Activated CD4-positive, alpha-beta memory T cell treated with anti-CD3 and anti-CD28 coated beads for 36 hours (primary cell): Measurements from ENCODE around the gene ACOX2. TPM values are rescaled to one million over a fixed set of nuclear protein-coding genes. Genes with fewer than 3 reads are reported as not detected.
A peak's percentile ranks its signal among the peaks of the same experiment; 100 is the strongest.

Source experiments
- CTCF ChIA-PET: fragments of 350-600 bp; sonication (Branson Sonifier 250); formaldehyde crosslinking; loops from one replicate; lab custom pipeline; 2021; ENCODE audit warnings: antibody characterized with exemption, inconsistent platforms; lab: Charles Lee
- POLR2A ChIA-PET: fragments of 350-600 bp; sonication (Branson Sonifier 250); formaldehyde crosslinking; loops from one replicate; lab custom pipeline; 2021; ENCODE audit warnings: antibody characterized with exemption; lab: Charles Lee
- DNase-seq: peaks from one replicate; pipeline ENCODE4 v3.0.0-alpha.2; 2020
- H3K27ac Mint-ChIP-seq: one replicate; pipeline ENCODE4 v1.8.0; 2021; ENCODE audit warnings: mixed read lengths
- H3K27me3 Mint-ChIP-seq: one replicate; pipeline ENCODE4 v1.8.0; 2021; ENCODE audit warnings: mixed read lengths
- H3K36me3 Mint-ChIP-seq: one replicate; pipeline ENCODE4 v1.8.0; 2021; ENCODE audit warnings: mixed read lengths
- H3K4me1 Mint-ChIP-seq: one replicate; pipeline ENCODE4 v1.8.0; 2021; ENCODE audit warnings: low read depth, mixed read lengths
- H3K4me3 Mint-ChIP-seq: one replicate; pipeline ENCODE4 v1.8.0; 2021; ENCODE audit warnings: mild to moderate bottlenecking, mixed read lengths
- H3K9me3 Mint-ChIP-seq: one replicate; pipeline ENCODE4 v1.8.0; 2021; ENCODE audit warnings: mixed read lengths
- intact Hi-C: fragments of 100-400 bp; cut with micrococcal nuclease; formaldehyde crosslinking; loops from one replicate; pipeline ENCODE4 v1.15.1; 2023
- total RNA-seq, 2 experiments: library from RNA; stranded (reverse); gene quantifications; one replicate each; pipeline ENCODE4 v1.2.3, GENCODE V29; 2021

ACOX2 gene
- total RNA-seq, 2 experiments from 2014 or later, result not detected

GRCh38 chr3:58480309-58480708, 56.7 kb downstream of the ACOX2 start:
- CTCF ChIA-PET, result no interaction called here
- intact Hi-C loops, result no loop called here
- POLR2A ChIA-PET, result no interaction called here
- no peak overlapping the region for H3K27ac Mint-ChIP-seq
- no peaks in the 10 kb centered on the region for H3K36me3 Mint-ChIP-seq
- H3K4me3 Mint-ChIP-seq, result no peak overlapping the region
- peaks cover under 1% of the 10 kb centered on the region for H3K4me1 Mint-ChIP-seq
- H3K9me3 Mint-ChIP-seq, result no peaks in the 10 kb centered on the region
- no peaks in the 10 kb centered on the region for H3K27me3 Mint-ChIP-seq
- DNase-seq, result no peak

- Mint-ChIP-seq H3K4me3 (no peak overlapping the region), H3K9me3 (no peaks in the 10 kb centered on the region), H3K4me1 (peaks cover 15% of the 10 kb centered on the region), H3K27me3 (no peaks in the 10 kb centered on the region), H3K36me3 (no peaks in the 10 kb centered on the region), H3K27ac (no peak overlapping the region)
- DNase-seq, result no peak
- ChIA-PET POLR2A (no interaction called here), CTCF (no interaction called here)
- intact Hi-C loops, result loop anchor here (10.0 kb wide), 1 partner anchor 976 kb away; no protein-coding TSS in a partner anchor
Observed at GRCh38 chr3:58478781-58479180, 58.2 kb downstream of the ACOX2 start.

DNA sequence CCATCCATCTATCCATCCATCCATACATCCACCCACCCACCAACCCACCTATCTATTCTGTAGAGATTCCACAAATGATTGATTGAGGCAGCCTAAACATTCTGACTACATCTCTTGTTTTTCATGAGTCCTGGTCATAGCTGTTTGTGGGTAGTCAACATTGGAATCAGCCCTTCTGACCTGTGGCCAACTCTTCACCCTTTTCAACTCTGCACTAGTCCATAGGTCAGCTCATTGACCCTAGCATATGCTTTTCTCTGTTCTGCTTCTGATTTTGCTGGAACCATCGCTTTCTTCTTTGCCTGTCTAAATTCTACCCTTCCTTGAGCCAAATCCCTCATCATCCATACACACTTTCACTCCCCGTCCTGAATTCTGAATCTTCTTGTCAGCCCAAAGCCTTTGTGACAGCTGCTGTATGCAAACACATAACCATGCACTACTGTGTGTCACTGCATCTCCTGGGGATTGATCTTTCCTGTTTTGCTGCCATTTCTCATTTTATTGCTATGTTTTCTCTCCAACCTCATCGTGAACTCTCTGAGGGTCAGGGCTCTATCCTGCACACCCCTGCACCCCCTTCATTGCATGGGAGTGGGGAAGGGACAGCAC, 61.9 kb downstream of the ACOX2 start:
- H3K4me1 Mint-ChIP-seq, result peaks cover 34% of the 10 kb centered on the region
- no peaks in the 10 kb centered on the region for H3K27me3 Mint-ChIP-seq
- no peaks in the 10 kb centered on the region for H3K9me3 Mint-ChIP-seq
- CTCF ChIA-PET, result interaction anchor here (1.3 to 4.2 kb wide), 2 partner anchors 11 to 54 kb away, joined by 3 to 17 read pairs; no protein-coding TSS in a partner anchor
- no peak overlapping the region for H3K4me3 Mint-ChIP-seq
- intact Hi-C loops, result loop anchor here (10.0 kb wide), 1 partner anchor 980 kb away; no protein-coding TSS in a partner anchor
- no peak overlapping the region for H3K27ac Mint-ChIP-seq
- no peaks in the 10 kb centered on the region for H3K36me3 Mint-ChIP-seq
- POLR2A ChIA-PET, result no interaction called here
- DNase-seq, result no peak

DNA sequence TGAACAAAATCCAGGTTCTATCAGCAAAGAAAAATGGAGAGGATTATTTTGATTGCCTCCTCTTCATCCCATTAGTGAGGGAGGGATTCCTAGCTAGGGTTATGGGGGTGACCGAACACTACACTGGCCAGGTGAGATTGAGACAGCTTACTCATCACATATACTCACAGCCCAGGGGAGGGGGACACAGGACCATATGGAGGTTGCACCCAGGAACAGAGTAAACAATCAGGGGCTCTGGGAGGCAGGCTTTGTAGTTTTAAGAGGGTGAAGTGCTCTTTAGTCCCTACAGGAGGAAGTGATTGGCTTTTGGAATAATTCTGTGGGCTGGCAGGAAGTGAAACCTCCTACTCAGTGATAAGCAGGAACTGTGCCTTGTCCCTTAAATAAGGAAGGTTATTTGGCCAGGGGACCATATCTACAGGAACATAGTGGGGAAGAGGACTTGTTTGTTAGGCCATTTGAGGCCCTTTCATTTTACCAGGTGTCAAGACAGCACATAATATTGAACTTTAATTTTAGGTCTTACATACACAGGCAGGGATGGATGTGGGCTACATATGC, 62.6 kb downstream of the ACOX2 start:
- ChIA-PET CTCF (interaction anchor here (0.6 to 4.2 kb wide), 4 partner anchors 10 to 245 kb away, joined by 3 to 17 read pairs (median 7); partner anchors contain the start of gene KCTD6), POLR2A (no interaction called here)
- H3K36me3 Mint-ChIP-seq, result no peaks in the 10 kb centered on the region
- H3K9me3 Mint-ChIP-seq, result no peaks in the 10 kb centered on the region
- no peak overlapping the region for H3K4me3 Mint-ChIP-seq
- no peak overlapping the region for H3K27ac Mint-ChIP-seq
- no peak for DNase-seq
- H3K4me1 Mint-ChIP-seq, result peaks cover 34% of the 10 kb centered on the region
- no peaks in the 10 kb centered on the region for H3K27me3 Mint-ChIP-seq
- intact Hi-C loops, result loop anchor here (10.0 kb wide), 1 partner anchor 980 kb away; no protein-coding TSS in a partner anchor

DNA sequence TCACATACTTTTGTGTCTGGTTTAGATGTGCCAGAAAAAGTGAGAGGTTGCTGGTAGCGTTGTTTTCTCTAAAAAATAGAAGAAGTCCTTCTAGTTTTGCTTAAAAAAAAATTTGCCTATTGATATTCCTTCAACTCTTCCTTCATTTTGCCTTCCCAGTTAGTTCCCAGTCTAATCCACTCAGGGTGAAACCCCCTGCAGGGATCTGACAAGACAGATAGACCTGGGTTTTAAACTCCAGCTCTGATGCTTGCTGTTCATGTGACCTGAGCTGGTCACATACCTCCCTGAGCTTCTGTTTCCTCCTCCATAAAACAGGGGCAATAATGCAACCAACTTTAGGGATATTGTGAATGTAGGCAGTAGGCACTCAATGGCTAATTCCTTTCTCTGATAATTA, 63.7 kb downstream of the ACOX2 start:
- no peaks in the 10 kb centered on the region for H3K27me3 Mint-ChIP-seq
- intact Hi-C loops, result loop anchor here (10.0 kb wide), 1 partner anchor 982 kb away; no protein-coding TSS in a partner anchor
- no peaks in the 10 kb centered on the region for H3K9me3 Mint-ChIP-seq
- ChIA-PET POLR2A (interaction anchor here (0.5 to 1.1 kb wide), 3 partner anchors 18 to 151 kb away, joined by 3 to 7 read pairs (median 3); partner anchors contain the start of gene KCTD6), CTCF (interaction anchor here (0.6 to 4.2 kb wide), 3 partner anchors 9 to 773 kb away, joined by 4 to 17 read pairs (median 11); partner anchors contain the start of gene KCTD6)
- peaks cover 34% of the 10 kb centered on the region for H3K4me1 Mint-ChIP-seq
- no peaks in the 10 kb centered on the region for H3K36me3 Mint-ChIP-seq
- no peak for DNase-seq
- H3K27ac Mint-ChIP-seq, result no peak overlapping the region
- H3K4me3 Mint-ChIP-seq, result no peak overlapping the region

DNA sequence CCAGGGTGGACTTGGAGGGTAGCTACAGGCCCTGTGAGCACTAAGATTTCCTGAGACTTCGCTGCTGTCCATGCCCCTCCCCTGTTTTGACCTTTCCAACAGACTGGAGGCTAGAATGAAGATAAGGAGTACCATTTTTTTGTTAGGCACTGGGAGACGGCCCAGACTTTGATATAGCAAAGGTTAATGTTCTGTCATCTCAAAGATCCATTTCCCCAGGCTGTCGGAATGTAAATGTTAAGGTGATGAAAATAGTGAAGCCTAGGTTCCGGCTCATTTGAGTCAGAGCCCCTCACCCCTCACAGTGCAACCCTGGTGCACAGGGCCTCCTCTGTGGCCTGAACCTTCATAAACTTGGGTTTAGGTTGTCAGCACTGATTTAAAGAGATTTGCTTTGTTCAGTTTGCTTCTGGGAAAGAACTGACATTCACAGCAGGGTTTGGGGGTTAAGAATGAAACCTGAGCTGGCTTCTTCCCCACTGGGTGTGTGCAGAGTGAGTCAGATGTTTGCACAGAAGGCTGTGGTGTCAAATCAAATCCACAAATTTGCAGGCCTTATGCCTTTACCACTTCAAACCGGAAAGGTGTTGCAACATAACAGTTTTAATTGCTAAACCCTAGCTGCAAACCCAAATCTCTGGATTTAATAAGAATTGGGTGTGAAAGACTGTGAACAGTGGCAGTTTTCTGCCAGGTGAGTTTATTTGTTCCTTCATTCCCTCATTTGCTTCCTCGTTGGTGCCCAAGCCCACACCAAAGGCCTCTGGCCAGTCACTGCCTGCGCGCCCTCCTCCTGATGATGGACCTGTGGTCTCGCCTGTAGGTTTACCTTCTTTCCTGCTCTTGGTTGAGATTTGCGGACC, 65.7 kb downstream of the ACOX2 start:
- H3K36me3 Mint-ChIP-seq, result no peaks in the 10 kb centered on the region
- H3K4me1 Mint-ChIP-seq, result peaks cover 34% of the 10 kb centered on the region
- no peak overlapping the region for H3K4me3 Mint-ChIP-seq
- intact Hi-C loops, result loop anchor here (1.0 to 10.0 kb wide), 6 partner anchors 8 to 984 kb away; no protein-coding TSS in a partner anchor
- peak; percentile 80 for DNase-seq
- H3K9me3 Mint-ChIP-seq, result no peaks in the 10 kb centered on the region
- ChIA-PET CTCF (interaction anchor here (0.6 to 4.2 kb wide), 9 partner anchors 7 to 165 kb away, joined by 3 to 18 read pairs (median 4); partner anchors contain the start of genes HTD2, KCTD6 and RPP14), POLR2A (interaction anchor here (0.6 to 1.3 kb wide), 3 partner anchors 20 to 779 kb away, joined by 3 to 4 read pairs (median 3); partner anchors contain the start of gene KCTD6)
- H3K27ac Mint-ChIP-seq, result peak overlapping the region; percentile 86
- H3K27me3 Mint-ChIP-seq, result no peaks in the 10 kb centered on the region

- peak overlapping the region; percentile 86 for H3K27ac Mint-ChIP-seq
- no peaks in the 10 kb centered on the region for H3K36me3 Mint-ChIP-seq
- H3K27me3 Mint-ChIP-seq, result no peaks in the 10 kb centered on the region
- peaks cover 34% of the 10 kb centered on the region for H3K4me1 Mint-ChIP-seq
- ChIA-PET CTCF (interaction anchor here (0.6 to 2.4 kb wide), 5 partner anchors 21 to 1580 kb away, joined by 3 to 18 read pairs (median 4); partner anchors contain the start of genes HTD2, KCTD6 and RPP14), POLR2A (interaction anchor here (1.0 kb wide), 1 partner anchor 163 kb away, joined by 3 read pairs; no protein-coding TSS in a partner anchor)
- no peak for DNase-seq
- intact Hi-C loops, result loop anchor here (1.0 to 10.0 kb wide), 6 partner anchors 7 to 984 kb away; no protein-coding TSS in a partner anchor
- no peak overlapping the region for H3K4me3 Mint-ChIP-seq
- no peaks in the 10 kb centered on the region for H3K9me3 Mint-ChIP-seq
Observed at GRCh38 chr3:58470363-58471024, 66.5 kb downstream of the ACOX2 start.

GRCh38 chr3:58469096-58469495, 67.9 kb downstream of the ACOX2 start:
- no peak overlapping the region for H3K27ac Mint-ChIP-seq
- no peaks in the 10 kb centered on the region for H3K9me3 Mint-ChIP-seq
- no peaks in the 10 kb centered on the region for H3K27me3 Mint-ChIP-seq
- DNase-seq, result no peak
- H3K4me1 Mint-ChIP-seq, result peaks cover 31% of the 10 kb centered on the region
- H3K36me3 Mint-ChIP-seq, result no peaks in the 10 kb centered on the region
- ChIA-PET POLR2A (interaction anchor here (0.7 kb wide), 1 partner anchor 562 kb away, joined by 5 read pairs; no protein-coding TSS in a partner anchor), CTCF (interaction anchor here (0.8 to 1.2 kb wide), 2 partner anchors 23 to 63 kb away, joined by 3 to 4 read pairs; partner anchors contain the start of gene KCTD6)
- intact Hi-C loops, result no loop called here
- no peak overlapping the region for H3K4me3 Mint-ChIP-seq

DNA sequence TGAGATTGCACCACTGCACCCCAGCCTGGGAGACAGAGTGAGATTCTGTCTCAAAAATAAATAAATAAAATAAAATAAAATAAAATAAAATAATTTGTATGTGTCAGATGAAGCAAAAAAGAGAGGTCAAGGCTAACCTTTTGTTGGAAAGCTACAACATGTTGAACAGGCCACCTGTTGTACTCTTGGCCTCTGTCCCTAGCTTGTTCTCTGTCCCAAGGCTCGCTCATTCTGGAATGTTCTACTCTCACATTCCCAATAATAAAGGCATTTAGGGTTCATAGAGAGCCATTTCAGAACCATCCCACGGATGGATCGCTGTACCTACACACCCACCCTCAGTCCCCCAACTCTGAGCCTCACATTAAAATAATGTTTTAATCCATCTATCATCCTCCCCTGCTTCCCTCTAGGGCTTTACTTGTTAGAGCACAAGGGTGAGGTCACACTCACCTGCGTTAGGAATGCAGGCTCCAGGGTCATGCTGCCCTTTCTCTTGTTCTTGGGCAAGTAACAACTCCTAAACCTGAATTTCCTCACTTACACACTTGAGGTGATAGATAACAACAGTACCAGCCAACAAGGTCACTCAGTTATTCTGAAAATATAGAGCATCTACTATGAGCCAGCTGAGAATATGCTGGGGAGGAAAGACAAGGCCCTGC, 70.0 kb downstream of the ACOX2 start:
- no peak for DNase-seq
- H3K4me1 Mint-ChIP-seq, result peaks cover 34% of the 10 kb centered on the region
- no peaks in the 10 kb centered on the region for H3K27me3 Mint-ChIP-seq
- CTCF ChIA-PET, result interaction anchor here (1.5 to 2.0 kb wide), 2 partner anchors 25 to 161 kb away, joined by 8 to 9 read pairs; partner anchors contain the start of genes HTD2, KCTD6 and RPP14
- no peaks in the 10 kb centered on the region for H3K36me3 Mint-ChIP-seq
- POLR2A ChIA-PET, result interaction anchor here (0.9 kb wide), 1 partner anchor 26 kb away, joined by 3 read pairs; no protein-coding TSS in a partner anchor
- no peak overlapping the region for H3K27ac Mint-ChIP-seq
- no peaks in the 10 kb centered on the region for H3K9me3 Mint-ChIP-seq
- intact Hi-C loops, result no loop called here
- no peak overlapping the region for H3K4me3 Mint-ChIP-seq

DNA sequence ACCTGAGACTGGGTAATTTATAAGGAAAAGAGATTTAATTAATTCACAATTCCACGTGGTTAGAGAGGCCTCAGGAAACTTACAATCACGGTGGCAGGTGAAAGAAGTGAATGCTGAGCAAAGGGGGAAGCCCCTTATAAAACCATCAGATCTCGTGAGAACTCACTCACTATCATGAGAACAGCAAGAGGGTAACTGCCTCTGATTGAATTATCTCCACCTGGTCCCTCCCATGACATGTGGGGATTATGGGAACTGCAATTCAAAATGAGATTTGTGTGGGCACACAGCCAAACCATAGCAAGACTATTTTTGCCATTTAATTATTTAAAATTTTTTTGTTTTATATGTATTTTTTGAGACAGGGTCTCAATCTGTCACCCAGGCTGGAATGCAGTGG, 72.1 kb downstream of the ACOX2 start:
- intact Hi-C loops, result loop anchor here (5.0 kb wide), 1 partner anchor 167 kb away; no protein-coding TSS in a partner anchor
- H3K36me3 Mint-ChIP-seq, result no peaks in the 10 kb centered on the region
- no peaks in the 10 kb centered on the region for H3K9me3 Mint-ChIP-seq
- no peaks in the 10 kb centered on the region for H3K27me3 Mint-ChIP-seq
- POLR2A ChIA-PET, result no interaction called here
- peaks cover 17% of the 10 kb centered on the region for H3K4me1 Mint-ChIP-seq
- CTCF ChIA-PET, result interaction anchor here (0.7 to 2.2 kb wide), 5 partner anchors 9 to 177 kb away, joined by 3 to 17 read pairs (median 3); no protein-coding TSS in a partner anchor
- no peak overlapping the region for H3K4me3 Mint-ChIP-seq
- DNase-seq, result peak; percentile 51
- no peak overlapping the region for H3K27ac Mint-ChIP-seq
